Measurements from ENCODE around the gene OPRM1.

DNA sequence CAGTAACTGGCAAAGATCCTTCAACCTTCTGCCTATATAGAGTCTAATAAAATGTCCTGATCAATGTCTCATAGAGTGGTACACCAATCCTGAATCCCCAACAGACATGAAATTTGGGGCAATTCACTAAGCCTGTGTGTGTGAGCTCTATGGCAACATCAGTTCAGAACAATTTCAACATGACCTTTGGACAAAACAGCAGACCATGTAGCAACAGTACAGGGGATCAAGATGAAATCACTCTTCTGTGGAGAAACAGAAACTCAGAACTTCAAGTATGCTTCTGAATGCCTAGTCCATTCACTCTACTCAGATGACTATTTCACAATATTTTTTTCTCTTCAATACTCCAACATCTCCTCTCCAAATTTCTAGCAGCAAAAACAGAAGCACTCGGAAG lies 49.1 kb upstream of the OPRM1 start:
- TF ChIP-seq EP300 (IDR thresholded peaks at IDR 0.05) (no peak), POLR2A (IDR thresholded peaks at IDR 0.05) (no peak)
- TF ChIP-seq, protein P1, sequence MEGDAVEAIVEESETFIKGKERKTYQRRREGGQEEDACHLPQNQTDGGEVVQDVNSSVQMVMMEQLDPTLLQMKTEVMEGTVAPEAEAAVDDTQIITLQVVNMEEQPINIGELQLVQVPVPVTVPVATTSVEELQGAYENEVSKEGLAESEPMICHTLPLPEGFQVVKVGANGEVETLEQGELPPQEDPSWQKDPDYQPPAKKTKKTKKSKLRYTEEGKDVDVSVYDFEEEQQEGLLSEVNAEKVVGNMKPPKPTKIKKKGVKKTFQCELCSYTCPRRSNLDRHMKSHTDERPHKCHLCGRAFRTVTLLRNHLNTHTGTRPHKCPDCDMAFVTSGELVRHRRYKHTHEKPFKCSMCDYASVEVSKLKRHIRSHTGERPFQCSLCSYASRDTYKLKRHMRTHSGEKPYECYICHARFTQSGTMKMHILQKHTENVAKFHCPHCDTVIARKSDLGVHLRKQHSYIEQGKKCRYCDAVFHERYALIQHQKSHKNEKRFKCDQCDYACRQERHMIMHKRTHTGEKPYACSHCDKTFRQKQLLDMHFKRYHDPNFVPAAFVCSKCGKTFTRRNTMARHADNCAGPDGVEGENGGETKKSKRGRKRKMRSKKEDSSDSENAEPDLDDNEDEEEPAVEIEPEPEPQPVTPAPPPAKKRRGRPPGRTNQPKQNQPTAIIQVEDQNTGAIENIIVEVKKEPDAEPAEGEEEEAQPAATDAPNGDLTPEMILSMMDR (IDR thresholded peaks at IDR 0.05), result no peak
